HG03342 (cell line): ENCODE results near the gene IGHMBP2.

Source experiments
- ATAC-seq: cut with Tn5 transposase; IDR thresholded peaks from one replicate; pipeline ENCODE4 v1.9.1; 2021; ENCODE audit warnings: mild to moderate bottlenecking, moderate library complexity; ENCODE audit not compliant: unreplicated experiment

IGHMBP2 gene

DNA sequence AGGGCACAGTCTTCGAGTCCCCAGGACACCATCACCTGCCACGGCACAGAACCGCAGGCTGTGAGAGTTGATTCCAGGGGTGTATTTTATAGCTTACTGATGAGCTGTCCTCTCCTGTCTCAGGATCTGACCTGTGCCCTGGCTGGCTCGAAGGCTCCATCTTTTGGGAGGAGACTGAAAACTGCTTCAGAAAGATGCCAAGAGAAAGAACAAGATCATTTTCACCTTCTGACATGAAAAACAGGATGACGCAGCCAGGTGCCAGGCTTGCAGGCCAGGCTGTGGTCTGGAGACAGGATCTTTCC lies 74.9 kb downstream of the IGHMBP2 start:
- no peak for ATAC-seq

DNA sequence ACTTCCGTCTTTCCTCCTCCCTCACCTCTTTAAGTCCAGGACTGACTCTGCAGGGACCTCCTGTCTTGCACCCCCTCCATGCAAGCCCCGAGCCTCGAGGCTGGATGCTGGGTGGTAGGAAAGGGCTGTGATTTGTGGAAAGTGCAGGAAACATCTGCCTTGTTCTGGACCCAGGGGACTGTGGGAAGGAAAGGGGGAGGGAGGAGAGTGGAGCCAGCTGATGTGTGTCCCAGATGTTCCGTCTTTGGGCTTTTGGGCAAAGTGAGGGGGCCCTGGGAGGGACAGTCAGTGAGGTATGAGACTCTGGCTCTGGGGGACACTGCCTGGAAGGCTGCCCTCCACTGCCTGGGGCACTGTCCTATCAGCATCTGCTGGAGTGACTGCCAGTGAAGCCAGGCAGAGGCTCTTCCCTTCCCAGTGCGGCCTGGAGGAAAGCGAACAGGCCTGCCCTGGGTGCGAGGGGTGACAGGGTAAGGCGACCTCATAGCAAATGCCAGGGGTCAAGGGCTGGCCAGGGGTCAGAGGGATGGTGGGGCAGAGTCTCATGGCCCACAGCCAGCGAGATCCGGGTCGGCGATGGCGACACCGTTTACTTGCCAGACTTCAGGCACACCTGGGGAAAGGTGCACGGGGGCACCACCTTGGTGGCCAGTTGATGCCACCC lies 75.4 kb downstream of the IGHMBP2 start:
- no peak for ATAC-seq

DNA sequence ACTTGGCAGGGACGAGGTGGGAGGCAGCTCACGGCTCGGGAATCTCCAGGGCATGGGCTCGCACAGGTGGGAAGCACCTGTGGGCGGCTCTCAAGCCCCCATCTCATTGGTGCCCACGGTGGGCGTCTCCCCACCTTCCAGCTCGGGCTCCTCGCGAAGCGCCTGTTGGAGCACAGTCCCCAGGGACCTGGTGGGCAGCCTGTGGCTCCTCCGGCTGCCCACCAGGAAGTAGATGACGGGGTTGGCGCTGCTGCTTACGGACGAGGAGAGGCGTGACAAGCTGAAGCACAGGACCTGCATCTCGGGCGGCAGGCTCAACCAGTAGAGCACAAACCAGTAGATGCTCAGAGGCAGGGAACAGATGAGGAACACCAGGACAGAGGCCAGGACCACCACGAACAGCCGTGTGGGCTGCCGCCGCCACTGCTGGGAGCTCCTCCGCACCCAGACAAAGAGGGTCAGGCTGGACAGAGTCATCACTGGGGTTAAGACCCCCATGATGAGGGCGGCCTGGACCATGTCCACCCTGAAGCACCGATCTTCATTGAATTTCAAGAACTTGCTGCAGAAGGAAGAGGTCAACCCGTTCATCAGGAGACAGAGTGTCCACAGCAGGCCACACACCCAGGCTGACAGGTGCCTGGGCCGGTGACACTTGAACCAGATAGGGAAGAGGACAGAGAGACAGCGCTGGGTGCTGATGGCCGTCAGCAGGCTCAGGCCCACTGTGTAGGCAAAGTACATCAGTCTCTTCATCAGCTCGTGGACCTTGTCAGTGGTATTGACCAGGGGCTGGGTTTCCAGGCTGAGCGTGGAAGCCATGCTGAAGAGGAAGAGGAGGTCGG lies 76.5 kb downstream of the IGHMBP2 start:
- no peak for ATAC-seq

DNA sequence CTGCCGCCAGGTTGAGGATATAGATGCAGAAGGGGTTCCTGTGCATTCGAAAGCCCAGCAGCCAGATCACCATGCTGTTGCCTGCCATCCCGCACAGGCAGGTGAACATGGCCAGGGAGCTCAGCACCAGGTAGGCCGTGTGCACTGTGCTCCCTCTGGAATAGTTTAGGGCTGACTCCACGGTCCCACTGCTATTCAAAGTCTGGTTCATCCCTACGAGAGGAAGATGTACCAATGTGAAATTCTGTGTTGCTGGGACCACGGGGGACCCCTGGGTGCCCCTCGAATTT lies 77.0 kb downstream of the IGHMBP2 start, which contains the start of gene MRGPRD:
Gene MRGPRD (minus strand): TSS at position 211 of the 290 bp plus-strand sequence. CDS start 0 bp downstream, at position 211.
- no peak for ATAC-seq

DNA sequence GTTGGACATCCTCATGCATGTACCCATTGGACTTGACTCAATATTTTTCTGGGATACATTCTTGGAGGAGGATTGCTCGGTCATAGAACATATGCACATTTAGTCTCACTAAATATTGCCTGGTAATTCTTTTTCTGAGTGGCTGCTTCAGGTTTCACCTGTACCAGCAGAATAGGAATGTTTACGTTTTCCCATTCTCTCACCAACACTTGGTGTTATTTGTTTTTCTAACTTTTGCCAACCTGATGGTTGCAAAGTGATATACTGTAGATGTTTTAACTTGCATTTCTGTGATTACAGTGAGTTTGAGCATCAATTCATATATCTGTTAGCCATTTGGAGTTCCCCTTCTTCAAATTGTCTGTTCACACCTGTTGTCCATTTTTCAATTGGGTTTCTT lies 78.4 kb downstream of the IGHMBP2 start:
- ATAC-seq = no peak

DNA sequence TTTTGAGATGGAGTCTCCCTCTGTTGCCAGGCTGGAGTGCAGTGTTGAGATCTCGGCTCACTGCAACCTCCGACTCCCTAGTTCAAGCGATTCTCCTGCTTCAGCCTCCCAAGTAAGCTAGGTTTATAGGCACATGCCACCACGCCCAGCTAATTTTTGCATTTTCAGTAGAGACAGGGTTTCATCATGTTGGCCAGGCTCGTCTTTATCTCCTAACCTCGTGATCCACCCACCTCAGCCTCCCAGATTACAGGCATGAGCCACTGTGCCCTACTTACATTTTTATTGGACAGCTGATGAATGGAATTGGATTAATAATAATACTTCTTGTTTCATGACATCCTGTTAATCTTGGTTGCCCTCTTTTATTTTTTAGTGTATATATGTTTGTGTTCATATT lies 80.1 kb downstream of the IGHMBP2 start:
- ATAC-seq = no peak

DNA sequence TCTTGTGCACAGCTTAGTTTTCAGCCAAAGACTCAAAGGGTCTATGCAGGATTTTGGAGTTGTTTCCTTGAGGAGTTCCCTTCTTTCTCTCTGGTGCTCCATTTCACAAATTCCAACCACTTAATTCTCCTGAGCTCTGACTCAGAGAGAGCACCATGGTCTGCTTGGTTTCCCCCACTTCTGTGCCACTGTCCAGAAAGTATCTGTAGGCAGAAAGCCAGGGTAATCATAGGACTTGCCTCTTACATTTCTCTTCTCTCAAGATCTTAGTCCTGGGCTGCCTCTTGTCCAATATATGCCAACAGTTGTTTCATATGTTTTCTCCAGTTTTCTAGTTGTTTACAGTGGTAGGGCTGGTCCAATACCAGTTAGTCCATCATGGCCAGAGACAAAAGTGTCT lies 83.5 kb downstream of the IGHMBP2 start:
- no peak for ATAC-seq

DNA sequence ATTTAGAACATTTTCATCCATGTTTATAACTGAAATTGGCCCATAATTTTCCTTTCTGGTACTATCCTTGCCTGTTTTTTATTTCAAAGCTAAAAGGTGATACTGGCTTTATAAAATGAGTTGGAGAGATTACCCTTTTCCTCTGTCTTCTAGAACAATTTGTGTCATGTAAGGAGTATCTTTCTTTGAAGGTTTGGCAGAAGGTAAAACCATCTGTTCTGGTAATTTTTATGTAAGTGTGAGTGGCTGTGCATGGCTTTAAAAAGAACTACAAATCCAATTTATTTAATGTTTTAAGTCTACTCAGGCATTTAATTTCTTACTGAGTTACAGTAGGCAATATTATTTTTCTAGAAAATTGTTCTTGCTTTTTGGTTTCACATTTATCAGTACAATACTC lies 84.8 kb downstream of the IGHMBP2 start:
- no peak for ATAC-seq
